ENCODE measurements around the gene THSD1.
A peak's percentile ranks its signal among the peaks of the same experiment; 100 is the strongest.
"Not testable (repeated sequence)": the region's sequence is repeated elsewhere in the genome, so short reads cannot be mapped to it uniquely, and the experiment has no call there.

THSD1 gene

DNA sequence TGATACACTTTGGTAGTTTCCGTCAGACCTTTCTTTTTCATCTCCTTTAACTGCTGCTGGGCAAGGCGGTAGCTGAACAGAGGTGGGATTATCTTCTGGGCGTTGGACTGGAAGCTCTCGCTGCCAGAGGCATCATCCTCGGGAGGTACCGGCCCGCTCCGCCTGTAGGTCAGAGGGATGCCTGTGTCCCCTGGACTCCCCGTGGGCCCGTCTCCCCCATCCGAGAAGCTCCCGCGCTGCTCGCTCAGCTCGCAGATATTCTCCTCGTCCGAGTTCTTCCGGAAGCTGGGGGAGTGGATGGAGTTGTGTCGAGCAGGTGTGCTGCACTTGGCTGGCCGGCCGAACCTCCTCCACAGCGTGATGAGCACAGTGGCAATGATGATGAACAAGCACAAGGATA, 27.7 kb downstream of the THSD1 start:
- H3K4me3 ChIP-seq (ENCODE audit: low read depth, low read length), result no peak overlapping the region
- TF ChIP-seq, protein P1, sequence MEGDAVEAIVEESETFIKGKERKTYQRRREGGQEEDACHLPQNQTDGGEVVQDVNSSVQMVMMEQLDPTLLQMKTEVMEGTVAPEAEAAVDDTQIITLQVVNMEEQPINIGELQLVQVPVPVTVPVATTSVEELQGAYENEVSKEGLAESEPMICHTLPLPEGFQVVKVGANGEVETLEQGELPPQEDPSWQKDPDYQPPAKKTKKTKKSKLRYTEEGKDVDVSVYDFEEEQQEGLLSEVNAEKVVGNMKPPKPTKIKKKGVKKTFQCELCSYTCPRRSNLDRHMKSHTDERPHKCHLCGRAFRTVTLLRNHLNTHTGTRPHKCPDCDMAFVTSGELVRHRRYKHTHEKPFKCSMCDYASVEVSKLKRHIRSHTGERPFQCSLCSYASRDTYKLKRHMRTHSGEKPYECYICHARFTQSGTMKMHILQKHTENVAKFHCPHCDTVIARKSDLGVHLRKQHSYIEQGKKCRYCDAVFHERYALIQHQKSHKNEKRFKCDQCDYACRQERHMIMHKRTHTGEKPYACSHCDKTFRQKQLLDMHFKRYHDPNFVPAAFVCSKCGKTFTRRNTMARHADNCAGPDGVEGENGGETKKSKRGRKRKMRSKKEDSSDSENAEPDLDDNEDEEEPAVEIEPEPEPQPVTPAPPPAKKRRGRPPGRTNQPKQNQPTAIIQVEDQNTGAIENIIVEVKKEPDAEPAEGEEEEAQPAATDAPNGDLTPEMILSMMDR (IDR thresholded peaks at IDR 0.05; ENCODE audit: low read depth, low read length, missing control alignments), result no peak
- in situ Hi-C loops (cut with HindIII; ENCODE audit: low sequenced_read_pairs), result no loop called here
- no peak for DNase-seq (ENCODE audit: low read depth)

DNA sequence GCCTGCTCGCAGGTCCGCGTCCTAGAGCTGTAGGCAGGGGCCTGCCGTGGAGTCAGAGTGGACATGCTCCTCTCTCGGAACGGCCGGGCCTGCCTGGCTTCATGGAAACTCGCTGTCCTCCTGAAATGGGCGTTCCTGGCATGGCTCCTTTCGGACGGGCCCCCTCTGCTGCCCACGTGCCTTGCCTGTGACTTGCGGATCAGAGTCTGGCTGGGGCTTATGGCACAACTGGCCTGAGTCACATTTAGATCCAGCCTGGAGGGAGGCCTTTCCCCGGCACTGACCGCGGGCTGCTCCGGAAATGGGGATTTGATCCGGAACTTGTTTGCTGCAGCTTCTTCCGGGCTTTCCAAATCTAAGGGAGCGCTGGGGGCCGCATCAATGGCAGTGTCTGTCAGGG, 28.1 kb downstream of the THSD1 start:
- no peak for DNase-seq (ENCODE audit: low read depth)
- in situ Hi-C loops (cut with HindIII; ENCODE audit: low sequenced_read_pairs), result no loop called here
- TF ChIP-seq, protein P1 (IDR thresholded peaks at IDR 0.05; ENCODE audit: low read depth, low read length, missing control alignments), result no peak
- H3K4me3 ChIP-seq (ENCODE audit: low read depth, low read length), result no peak overlapping the region

DNA sequence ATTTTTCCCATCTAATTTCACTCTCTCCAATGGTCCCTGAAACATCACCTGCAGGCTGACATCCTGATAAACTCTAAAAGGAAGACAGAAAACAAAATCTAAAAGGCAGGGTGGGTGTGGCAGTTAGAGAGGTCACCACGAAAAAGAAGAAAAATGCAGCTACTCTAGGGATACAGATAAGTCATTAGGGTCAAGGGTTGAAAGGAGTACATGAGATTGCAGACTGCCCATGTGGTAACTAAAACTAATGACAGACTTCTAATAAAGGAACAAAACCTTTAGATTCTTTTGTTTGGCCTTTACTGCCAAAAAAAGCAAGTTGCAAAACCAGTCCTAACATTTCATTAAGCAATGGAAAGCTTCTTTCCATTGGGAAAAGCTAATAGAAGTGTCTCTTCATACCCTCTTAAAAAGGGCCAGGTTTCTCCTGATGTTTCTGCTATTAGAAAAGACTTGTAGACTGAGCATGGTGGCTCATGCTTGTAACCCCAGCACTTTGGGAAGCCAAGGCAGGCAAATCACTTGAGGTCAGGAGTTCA, 31.0 kb downstream of the THSD1 start:
- no peak for DNase-seq (ENCODE audit: low read depth)
- no peak overlapping the region for H3K4me3 ChIP-seq (ENCODE audit: low read depth, low read length)
- in situ Hi-C loops (cut with HindIII; ENCODE audit: low sequenced_read_pairs), result no loop called here
- TF ChIP-seq, protein P1 (IDR thresholded peaks at IDR 0.05; ENCODE audit: low read depth, low read length, missing control alignments), result no peak

DNA sequence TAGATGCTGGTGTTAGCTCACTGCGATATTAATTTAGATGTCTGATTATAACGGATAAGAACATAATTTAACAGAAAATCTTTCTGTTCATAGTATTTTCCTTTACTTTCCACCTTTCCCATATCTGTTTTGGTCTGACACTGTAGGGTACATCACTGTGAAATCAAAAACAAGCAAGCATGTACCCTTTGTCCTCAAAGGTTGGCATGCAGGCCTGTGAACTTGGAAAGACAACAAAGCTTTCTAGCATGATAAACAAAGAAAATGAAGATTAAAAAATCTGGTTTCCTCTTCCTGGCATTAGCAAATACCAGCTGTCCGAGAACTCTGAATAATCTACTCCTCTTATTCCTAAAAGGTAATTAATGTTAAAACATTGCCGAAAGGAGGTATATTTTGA, 31.6 kb downstream of the THSD1 start:
- H3K4me3 ChIP-seq (ENCODE audit: low read depth, low read length), result no peak overlapping the region
- TF ChIP-seq, protein P1 (IDR thresholded peaks at IDR 0.05; ENCODE audit: low read depth, low read length, missing control alignments), result no peak
- DNase-seq (ENCODE audit: low read depth), result no peak
- in situ Hi-C loops (cut with HindIII; ENCODE audit: low sequenced_read_pairs), result no loop called here

DNA sequence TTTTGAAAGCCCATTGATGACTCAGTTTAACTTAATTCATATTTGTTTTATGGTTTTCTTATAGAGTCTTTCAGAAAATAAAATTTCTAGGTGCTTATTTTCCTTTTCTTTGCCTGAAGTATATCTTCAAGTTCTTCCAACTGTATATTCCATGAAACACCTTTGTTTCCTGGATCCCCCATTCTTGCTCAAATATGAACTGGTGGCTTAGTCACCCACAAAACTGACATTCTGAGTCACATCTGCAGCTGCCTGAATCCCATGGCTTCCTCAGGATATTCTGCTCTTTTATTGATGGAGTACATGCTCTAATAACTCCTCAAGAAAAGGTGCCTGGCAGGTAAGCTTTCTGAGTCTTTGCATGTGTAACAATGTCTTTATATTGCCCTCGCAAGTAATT, 32.7 kb downstream of the THSD1 start:
- DNase-seq (ENCODE audit: low read depth); in situ Hi-C loops (cut with HindIII; ENCODE audit: low sequenced_read_pairs); H3K4me3 ChIP-seq (ENCODE audit: low read depth, low read length): not testable (repeated sequence)

DNA sequence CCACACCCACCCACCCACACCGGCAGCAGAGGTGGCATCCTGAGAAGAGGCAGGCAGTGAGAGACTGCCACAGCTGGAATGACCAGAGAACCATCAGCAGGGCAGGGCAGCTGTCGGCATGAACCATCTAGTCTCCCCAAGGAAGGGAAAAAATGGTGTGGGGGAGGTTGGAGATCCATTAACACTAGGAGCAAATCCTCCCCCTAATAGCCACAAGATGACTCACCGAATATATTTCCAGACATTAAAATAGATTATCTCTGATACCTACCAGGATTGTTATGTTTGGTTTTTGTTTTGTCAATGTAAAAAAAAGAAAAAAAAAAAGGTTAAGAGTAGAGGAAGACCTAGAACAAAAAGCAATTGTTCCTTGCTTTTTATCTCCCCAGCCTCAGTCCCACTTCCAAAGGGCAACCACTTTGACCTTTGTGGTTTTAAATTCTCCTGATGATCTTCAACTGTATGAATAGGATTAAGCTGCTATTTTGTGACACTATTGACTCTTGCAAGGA, 34.2 kb downstream of the THSD1 start:
- DNase-seq (ENCODE audit: low read depth), result peak; percentile 38
- TF ChIP-seq, protein P1 (IDR thresholded peaks at IDR 0.05; ENCODE audit: low read depth, low read length, missing control alignments), result no peak
- H3K4me3 ChIP-seq (ENCODE audit: low read depth, low read length), result no peak overlapping the region
- in situ Hi-C loops (cut with HindIII; ENCODE audit: low sequenced_read_pairs), result no loop called here

DNA sequence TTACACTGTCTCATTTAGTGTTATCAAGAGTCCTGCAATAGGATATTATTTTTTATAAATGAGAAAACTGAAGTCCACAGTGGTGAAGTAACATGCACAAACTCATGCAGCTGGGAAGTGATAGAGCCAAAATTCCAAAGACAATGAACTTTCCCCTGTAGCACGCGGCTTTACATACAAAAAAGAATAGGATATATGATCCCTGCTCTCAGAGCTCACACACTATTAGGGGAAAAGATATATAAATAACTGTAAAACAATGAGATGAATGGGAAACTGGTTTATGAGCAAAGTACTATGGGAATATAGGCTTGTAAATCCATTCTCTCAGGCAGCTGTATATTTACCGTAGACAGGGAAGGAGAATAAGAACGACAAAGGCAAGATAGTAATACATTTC, 39.7 kb downstream of the THSD1 start:
- no peak for DNase-seq (ENCODE audit: low read depth)
- H3K4me3 ChIP-seq (ENCODE audit: low read depth, low read length), result no peak overlapping the region
- TF ChIP-seq, protein P1 (IDR thresholded peaks at IDR 0.05; ENCODE audit: low read depth, low read length, missing control alignments), result no peak
- in situ Hi-C loops (cut with HindIII; ENCODE audit: low sequenced_read_pairs), result no loop called here

DNA sequence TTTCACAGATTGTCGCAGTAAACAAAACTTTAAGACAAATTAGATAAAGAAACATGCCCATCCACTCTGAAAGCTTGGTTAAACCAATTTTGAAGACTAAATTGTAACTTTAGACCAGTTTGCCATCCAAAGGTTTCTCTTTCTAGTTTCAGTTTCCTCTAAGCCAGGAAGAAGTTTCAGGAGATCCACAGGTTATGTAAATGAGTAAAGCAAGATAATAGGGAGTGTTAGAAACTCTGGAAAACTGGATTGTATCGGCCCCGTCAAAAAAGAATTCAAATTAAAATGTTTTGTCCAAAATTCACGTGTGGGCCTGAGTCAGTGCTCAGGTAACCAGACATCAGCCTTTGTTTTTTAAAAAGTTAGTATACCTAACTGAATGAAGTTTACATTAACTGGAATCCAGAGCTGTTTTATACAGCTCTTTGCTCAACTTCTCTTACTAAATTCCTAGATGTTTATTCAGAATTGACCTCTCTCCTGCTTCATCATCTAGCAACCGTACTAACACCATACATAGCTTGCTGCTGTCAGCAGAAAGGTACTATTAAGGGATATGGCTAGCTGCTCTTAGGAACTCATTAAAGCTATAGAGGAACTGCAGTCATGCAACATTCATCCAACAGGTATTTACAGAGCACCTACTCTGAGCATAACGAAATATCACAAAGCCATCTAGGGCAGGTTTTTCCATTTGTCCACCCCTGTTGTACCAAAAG, 43.6 kb downstream of the THSD1 start:
- not testable (repeated sequence) for DNase-seq (ENCODE audit: low read depth)

More for the DNA sequence above, 43.6 kb downstream of the THSD1 start:
- H3K4me3 ChIP-seq (ENCODE audit: low read depth, low read length); in situ Hi-C loops (cut with HindIII; ENCODE audit: low sequenced_read_pairs): not testable (repeated sequence)

All from astrocyte of the cerebellum (primary cell).